ENCODE measurements around the gene ANO6. TPM values are rescaled to one million over a fixed set of nuclear protein-coding genes. Genes with fewer than 3 reads are reported as not detected.
"Not testable (repeated sequence)": the region's sequence is repeated elsewhere in the genome, so short reads cannot be mapped to it uniquely, and the experiment has no call there.

The ANO6 gene
- total RNA-seq, 1 donor from 2014 or later = 91.4 TPM

DNA sequence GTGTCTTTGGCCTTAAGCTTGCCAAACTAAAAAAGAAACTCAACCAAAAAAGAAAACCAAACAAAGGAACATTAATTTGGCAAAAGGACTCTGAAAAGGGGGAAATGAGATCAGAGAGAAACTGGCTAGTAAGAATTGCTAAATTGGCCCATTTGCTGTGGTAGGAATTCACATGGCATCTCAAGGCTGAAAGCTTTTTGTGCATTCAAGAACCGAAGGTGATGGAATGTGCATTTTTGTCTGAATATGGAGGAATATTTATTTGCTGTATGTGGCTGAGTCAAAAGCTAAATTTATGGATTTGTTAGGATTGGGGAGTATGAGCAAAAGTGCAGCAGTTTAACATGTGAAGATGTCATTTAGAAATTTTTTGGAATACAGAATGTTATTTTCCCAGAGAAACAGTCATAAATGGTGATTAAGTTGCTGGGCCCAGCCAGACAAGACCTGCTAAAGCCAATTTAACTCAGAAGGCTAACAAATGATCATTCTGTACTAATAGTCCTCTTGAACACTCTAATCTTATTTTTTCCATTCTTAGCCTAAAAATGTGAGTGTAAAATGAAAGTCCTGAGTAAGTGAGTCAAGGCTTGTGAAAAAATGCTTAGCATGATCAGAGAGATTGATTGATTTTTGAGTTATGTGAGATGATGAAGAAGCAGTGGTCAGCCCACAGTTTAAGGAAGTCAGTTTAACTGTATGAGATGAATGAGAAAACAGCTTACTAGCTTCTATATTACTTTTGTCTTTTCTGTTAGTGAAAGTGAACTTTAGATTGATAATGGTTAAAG, 94.1 kb downstream of the ANO6 start:
- DNase-seq (ENCODE audit: low spot score) = no peak

DNA sequence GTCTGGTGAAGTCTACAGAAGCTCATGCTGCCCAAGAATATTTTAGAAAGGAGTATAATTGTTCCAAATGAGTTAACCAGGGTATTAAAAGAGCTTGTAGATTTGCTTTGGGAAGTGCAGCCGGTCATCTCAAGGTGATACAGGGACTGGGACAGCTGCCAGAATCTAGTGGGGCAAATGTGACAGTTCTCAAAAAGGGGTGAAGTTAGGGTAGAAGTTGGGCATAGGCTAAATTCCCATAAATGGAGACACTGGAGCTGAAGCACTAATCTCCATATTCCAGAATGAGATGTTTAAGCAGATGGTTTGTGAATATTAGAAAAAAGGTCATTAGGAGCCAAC, 94.7 kb downstream of the ANO6 start:
- DNase-seq (ENCODE audit: low spot score) = no peak

DNA sequence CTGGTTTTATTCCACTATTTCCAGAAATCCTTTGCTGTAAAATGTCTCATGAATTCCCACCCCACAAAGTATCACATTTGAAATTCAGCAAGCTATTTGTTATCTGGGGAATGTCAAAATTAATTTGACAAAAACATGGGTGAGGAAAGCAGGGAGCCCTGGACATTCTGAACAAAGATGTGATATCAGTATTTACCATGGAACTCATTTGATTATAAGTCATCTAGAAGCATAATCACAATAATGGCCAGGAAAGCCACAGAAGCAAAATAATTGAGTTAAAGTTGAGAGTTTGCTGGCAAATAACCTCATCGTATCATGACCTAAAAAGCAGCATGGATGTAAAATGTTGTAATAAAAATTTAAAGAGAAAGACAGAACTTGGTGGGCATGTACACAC, 96.1 kb downstream of the ANO6 start:
- no peak for DNase-seq (ENCODE audit: low spot score)

DNA sequence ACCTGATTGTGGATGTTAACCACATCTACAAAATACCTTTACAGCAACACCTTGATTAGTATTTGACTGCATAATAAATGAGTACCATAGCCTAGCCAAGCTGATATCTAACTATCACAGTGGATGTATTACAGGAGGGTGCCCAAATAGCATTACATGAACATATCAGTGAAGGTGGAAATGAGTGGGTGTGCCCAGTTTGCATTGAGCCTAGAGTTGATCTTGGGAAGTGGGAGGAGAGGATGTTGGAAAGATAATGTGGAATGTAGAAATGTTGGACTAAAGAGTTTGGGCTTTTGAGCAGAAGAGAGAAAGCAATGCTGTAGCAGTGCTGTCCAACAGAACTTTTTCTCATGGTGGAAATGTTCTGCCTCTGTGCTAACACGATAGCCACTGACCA, 98.9 kb downstream of the ANO6 start:
- DNase-seq (ENCODE audit: low spot score) = no peak

DNA sequence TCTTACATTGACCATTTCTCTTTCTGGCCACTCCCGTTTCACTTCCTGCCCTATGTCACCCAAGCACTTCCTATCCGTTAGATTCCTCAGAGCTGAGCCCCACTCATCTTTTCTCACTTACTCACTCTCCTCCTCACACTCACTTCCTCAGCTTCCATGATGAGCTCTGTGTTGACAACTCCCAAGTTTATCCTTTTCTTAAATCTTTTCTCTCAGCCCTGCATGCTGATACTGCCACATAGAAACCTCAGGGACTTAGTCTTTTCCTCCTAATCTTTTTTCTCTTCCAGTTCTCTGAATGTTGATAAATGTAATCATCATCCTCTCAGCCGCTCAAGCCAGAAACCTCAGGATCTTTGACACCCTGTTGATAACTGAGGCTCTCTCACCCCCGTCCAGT, 99.6 kb downstream of the ANO6 start:
- no peak for DNase-seq (ENCODE audit: low spot score)

DNA sequence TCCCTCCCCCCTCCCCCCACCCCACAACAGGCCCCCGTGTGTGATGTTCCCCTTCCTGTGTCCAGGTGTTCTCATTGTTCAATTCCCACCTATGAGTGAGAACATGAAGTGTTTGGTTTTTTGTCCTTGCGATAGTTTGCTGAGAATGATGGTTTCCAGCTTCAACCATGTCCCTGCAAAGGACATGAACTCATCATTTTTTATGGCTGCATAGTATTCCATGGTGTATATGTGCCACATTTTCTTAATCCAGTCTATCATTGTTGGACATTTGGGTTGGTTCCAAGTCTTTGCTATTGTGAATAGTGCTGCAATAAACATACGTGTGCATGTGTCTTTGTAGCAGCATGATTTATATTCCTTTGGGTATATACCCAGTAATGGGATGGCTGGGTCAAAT, 101.4 kb downstream of the ANO6 start:
- not testable (repeated sequence) for DNase-seq (ENCODE audit: low spot score)

DNA sequence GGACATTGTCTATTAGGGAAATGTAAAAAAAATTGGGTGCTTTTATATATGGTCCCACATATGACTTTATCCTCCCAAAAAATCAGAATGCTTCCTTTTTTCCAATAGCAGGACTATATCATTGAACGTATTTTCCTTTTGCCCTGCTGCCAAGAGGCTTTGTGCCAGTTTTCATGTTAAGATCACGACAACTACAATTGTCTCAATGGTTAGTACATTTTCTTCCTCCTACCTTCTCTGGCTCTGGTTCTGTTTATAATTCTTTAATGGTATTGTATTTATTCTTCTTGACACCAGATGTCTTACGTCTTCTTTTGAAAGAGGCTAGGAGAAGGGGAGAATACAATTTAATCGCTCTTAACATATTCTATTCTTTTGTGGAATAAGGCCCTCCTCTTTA, 106.9 kb downstream of the ANO6 start:
- no peak for DNase-seq (ENCODE audit: low spot score)

DNA sequence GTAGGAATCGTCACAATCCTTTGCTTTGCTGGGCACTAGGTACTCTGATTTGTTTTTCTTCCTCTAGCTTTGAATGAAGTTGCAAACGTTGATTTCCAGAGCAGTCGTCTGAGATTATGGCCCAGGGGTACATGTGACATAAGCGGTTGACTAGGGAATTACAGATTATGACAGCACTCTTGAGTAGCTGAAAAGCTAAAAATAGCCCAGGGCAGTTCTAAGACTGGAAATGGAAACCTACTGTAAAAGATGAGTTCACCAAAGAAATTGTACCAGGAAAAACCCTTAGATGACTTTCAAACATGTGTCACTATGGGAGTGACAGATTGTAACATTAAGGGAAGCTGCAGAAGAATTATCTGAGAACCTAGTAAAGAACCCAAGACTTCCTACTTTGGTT, 108.5 kb downstream of the ANO6 start:
- no peak for DNase-seq (ENCODE audit: low spot score)

DNA sequence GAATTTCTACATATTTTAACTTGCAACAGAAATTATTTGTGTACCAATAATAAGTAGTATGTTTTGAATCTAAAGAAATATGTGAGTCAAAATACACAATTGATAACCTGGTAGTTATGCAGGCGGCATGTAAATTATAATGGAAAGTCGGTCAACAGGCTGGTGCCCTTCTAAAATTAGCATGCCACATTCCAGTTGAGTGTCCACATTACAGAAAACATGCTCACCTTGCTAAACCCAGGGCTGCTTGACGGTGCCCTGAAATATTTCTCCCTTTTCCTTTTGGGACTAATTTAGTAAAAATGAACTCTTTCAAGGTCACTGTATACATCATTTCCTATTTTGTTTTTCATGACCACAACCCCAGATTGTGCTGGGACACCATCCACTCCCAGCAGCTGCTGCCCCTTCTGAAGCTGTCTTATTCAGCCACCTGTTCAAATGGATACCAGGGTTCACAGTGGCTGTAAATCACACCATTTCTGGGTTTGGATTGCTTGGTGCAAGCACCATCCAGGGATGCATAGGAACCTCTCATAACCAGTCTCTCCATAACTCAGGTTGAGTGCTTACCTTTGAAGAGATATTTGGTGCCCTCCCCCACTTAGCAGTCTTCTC, 110.6 kb downstream of the ANO6 start:
- no peak for DNase-seq (ENCODE audit: low spot score)

DNA sequence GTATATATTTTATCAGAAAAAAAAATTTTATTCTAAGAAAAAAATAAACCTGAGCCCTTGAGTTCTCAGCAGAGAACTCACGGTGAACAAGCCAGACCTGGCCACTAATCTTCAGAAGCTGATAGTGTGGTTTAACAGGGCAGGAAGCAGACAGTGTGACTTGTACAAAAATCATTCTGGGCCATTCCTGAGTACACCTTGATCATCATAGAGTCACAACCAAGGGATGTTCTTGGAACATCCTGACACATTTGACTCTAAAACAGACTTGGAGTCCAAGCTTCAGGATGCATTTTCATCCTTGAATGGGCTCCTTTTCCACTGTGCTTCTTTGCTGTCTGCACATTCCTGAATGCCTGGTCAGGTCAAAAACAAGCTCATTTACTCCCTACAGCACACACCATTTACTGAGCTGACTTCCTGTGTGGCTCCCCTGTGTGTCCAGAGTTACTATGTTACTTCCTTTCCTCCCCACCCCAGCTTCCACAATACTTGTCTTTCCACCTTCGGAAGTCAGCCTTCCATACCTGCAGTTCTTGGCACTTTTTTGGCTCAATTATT, 112.0 kb downstream of the ANO6 start:
- DNase-seq (ENCODE audit: low spot score) = no peak

DNA sequence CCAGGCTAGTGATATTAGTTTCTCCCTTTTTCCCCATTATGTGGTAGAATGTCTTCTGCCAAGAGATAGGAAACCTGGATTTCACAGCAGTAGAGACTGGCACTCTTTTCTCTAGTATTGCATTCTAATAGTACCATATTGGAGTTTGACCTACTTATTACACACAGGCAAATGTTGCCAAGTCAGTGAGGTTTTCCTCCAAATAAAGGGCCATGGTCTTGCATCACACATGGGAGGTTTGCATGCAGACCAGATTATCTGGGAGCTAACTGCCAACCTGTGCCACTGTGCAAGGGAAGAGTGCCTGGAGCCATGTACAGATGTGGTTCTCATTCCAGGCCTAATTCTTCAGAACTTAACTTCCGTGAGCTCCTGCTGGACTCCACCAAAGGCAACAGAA, 113.3 kb downstream of the ANO6 start:
- DNase-seq (ENCODE audit: low spot score) = no peak

DNA sequence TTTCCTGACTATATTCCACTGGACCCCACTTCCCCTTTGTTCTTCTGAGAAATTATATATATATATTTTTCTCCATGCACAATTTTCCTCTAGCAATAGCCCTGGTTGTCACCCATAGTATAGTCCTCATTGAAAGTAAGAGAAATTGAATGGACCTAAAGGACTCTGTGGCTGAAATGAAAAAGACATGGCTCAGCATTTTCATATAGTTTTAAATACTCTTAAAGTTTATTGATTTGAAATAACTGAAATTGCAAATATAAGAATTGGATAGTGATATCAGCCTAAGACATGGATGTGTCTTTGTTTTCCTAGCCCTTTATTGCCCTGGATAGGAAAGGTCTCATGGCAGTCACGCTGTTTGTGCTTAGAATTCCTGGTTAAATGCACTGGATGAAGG, 113.8 kb downstream of the ANO6 start:
- no peak for DNase-seq (ENCODE audit: low spot score)

DNA sequence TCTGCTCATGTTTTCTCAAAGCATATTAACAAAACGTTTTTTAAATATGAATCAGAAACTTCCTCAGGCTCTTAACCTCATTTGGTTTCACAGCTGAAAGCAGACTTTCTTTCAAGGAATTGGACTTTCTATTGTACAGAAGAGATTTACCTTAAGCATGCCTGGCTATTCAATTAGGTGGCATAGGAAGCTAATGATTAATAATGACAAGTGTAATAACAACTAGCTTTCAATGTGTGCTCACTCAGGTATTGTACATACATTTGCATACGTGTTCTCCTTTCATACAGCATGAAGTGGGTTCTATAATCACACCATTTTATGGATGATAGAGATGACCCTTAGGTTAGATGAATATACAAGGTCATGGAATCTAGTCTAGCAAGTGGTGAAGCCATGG, 115.7 kb downstream of the ANO6 start:
- no peak for DNase-seq (ENCODE audit: low spot score)

DNA sequence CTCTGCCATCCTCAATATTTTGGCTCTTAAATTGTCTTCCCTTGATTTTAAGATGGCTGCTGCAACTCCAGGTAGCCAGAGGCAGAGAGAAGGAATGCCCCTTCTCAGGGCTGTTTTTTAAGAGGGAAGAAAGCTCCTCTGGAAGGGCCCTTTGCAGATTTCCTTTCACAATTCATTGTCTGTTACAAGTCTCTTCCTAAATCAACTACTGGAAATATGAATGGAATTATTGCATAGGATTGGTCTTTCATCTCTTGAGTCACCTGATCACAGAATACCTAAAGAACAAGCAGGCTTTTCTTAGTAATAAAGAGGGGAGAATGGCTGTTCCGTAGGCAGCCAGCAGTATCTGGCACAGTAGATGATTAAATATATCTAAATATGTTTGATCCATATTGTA, 118.5 kb downstream of the ANO6 start:
- no peak for DNase-seq (ENCODE audit: low spot score)

DNA sequence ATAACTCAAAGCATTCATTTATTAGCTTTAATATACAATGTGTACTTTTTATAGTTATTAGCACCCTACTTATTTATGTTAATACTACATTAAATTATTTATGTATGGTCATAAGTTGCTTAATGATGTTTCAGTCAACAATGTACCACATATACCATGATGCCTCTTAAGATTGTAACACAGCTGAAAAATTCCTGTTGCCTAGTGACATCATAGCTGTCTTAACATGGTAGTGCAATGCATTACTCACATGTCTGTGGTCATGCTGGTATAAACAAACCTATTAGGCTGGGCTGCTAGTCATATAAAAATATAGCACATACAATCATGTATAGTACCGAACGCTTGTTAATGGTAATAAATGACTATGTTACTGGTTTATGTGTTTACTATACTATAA, 120.4 kb downstream of the ANO6 start:
- no peak for DNase-seq (ENCODE audit: low spot score)

DNA sequence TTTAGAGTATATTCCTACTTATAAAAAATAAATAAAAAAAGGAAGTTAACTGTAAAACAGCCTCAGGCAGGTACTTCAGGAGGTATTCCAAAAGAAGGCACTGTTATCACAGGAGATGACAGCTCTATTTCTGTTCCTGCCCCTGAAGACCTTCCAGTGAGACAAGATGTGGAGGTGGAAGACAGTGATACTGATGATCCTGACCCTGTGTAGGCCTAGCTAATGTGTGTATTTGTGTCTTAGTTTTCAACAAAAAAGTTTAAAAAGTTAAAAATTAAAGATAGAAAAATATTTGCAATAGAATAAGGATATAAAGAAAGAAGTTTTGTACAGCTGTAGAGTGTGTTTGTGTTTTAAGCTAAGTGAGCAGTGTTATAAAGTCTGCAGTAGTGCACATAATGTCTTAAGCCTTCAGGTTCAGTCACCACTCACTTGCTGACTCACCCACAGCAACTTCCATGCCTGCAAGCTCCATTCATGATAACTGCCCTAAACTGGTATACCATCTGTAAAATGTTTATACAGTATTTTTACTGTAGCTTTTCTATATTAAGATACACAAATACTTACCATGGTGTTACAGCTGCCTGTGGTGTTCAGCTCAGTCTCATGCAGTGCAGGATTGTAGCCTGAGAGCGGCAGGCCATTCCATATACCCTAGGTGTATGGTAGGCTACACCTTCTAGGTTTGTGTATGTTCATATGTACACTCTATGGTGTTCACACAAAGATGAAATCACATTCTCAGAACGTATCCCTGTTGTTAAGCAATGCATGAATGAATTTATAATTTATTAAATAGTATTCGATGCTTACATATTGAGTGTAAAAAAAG, 121.1 kb downstream of the ANO6 start:
- DNase-seq (ENCODE audit: low spot score) = no peak

DNA sequence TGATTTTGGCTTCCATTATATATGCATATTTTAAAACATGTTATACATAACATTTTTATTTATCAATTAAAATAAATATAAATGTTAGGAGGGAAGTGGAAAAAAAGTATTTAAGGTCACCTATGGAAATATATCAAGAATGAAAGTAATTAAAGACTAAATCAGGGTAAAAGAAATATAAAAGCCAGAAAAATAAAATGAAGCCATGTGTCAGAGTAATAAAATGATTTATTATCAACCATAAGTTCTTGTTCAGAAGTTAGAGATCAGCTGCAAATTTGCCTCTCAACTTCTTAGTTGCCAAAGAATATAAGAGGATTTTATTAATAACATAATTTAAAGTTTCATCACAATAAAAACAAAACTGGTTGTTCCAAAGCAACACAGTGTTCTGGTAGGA, 121.9 kb downstream of the ANO6 start:
- DNase-seq (ENCODE audit: low spot score) = no peak

DNA sequence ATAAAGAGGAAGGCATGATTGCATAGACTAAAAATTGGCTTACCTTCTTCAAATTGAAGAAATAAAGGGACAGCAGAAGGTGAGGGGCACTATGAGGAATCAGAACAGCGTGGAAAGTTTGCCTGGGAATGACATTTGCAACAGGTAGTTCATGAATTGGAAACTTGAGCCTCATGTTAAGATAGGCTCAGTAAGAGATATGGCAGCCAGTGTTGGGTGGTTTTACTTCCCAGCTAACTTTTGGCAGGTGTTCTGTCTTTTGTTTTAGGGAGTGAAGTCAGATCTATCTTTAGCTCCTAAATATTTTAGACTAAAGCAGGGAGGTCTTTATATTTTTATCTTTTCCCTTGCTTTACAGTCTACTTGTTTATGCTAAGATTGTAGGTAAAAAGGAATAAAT, 122.4 kb downstream of the ANO6 start:
- no peak for DNase-seq (ENCODE audit: low spot score)

DNA sequence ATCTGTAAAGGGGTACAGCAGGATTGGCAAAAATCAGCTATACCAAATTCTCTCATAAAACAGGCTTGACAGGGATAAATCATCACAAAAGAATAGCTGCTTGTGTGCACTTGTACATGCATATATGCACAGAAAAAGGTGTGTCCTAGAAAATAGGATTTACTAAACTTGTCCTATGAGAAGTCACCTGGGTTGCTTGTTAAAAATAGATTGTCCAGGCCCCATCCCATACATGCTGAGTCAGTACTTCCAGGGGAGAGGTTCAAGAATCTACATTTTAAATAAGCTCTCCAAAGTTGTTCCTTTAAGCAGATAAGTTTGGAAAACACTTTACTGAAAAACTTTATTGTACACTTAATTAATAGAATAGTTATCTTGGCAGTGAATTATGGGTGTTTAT, 123.1 kb downstream of the ANO6 start:
- DNase-seq (ENCODE audit: low spot score) = no peak

DNA sequence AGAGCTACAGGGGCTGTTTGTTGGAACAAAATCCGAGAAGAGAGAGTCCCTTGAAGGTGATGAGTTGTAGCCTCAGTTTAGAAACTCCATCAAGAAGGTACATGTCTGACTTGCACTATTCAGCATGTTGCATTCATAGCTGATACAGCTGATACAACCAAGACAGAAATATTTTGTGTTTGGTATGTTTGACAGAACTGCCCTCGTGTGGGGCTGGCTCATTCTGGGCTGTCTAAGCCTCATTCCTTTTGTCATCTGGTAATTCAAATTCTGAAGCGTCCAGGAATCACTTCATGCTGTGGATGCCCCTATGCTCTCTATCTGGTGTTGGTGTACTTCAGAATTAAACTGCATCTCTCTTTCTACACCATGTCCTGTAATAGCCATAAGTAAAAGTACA, 126.3 kb downstream of the ANO6 start:
- DNase-seq (ENCODE audit: low spot score) = no peak

DNA sequence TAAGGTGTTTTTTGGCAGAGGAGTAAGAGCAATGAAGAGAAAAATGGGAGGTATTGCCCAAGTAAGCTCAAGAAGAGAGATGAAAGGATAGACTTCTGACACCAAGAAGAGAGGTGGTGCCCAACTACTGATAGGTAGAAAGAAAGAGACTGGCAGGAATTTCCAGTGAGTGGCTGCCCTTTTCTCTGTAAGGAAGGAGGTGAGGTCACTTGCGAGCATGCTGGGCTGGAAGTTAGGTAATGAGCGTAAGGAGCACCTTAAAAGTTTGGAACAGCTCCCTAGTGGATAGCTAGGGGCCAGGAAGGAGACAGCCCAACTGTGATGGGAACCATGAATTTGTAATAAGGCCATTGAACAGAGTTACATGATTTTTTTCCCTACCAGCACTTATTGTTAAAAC, 127.0 kb downstream of the ANO6 start:
- no peak for DNase-seq (ENCODE audit: low spot score)

DNA sequence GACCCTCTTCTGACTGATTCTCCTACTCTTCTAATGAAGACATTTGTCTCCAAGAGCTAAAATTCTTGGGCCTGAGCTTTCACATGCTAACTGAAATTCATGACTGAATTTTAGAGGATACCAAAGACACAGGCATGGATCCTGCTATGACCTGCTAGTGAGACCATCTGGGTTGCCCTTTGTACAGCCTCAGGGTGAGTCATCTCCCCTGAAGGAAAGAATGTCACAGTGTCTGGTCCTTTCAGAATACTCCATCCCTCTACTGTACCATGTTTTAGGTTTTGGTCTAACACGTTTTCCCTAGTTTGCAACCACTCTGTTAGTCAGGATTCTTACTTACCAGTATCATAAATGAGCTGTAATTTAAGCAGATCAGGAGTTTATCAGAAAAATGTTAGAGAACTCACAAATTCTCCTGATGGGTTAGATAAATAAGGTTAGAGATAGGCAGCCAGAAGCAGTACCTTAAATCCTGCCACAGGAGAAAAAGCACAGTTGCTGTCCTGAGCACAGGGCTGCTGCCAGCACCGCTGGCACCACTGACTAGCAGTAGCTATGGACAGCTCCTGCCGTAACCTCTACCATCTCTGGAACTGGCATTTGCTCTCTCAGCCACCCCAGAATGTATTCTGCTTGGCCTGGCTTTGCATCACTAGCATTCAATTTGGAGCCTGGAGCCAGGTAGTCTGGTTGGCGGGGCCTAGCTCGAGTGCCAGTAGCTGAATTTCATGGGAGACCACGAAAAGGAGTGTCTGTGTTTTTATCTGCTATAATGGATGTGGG, 127.6 kb downstream of the ANO6 start:
- no peak for DNase-seq (ENCODE audit: low spot score)
